ENCODE measurements around the gene COX6B2. TPM values are rescaled to one million over a fixed set of nuclear protein-coding genes. Genes with fewer than 3 reads are reported as not detected.

Gene COX6B2
- total and polyA plus RNA-seq, 3 experiments from 2014 or later: not detected

GRCh38 chr19:55346725-55347441 is 7.6 kb downstream of the COX6B2 start:
- Histone ChIP-seq H3K27me3 (ENCODE audit: insufficient read depth, low read length, poor library complexity, severe bottlenecking) (peaks cover 5% of the 10 kb centered on the region), H3K4me3 (ENCODE audit: low read length) (no peak overlapping the region), H3K27ac (ENCODE audit: low read depth, low read length) (no peak overlapping the region), H3K36me3 (ENCODE audit: insufficient read depth, low read length) (no peaks in the 10 kb centered on the region), H3K9me3 (ENCODE audit: low read length) (no peaks in the 10 kb centered on the region), H3K4me1 (ENCODE audit: insufficient read depth, low read length) (no peaks in the 10 kb centered on the region)
- ChIA-PET POLR2A (no interaction called here), CTCF (no interaction called here)
- H3K4me1 Mint-ChIP-seq: peaks cover 0 to 10% (median 7%) of the 10 kb centered on the region in 3 donors
- H3K9me3 Mint-ChIP-seq: no peaks in the 10 kb centered on the region
- H3K27me3 Mint-ChIP-seq: peaks cover 11 to 18% of the 10 kb centered on the region in 2 donors
- DNase-seq: no peak
- no peak overlapping the region for H3K27ac Mint-ChIP-seq
- no peak overlapping the region for H3K4me3 Mint-ChIP-seq
- H3K36me3 Mint-ChIP-seq: peaks cover 0 to 16% (median 2%) of the 10 kb centered on the region in 3 donors

GRCh38 chr19:55345818-55346724 is 8.4 kb downstream of the COX6B2 start:
- ChIA-PET POLR2A (no interaction called here), CTCF (interaction anchor here (1.1 kb wide), 1 partner anchor 44 kb away, joined by 3 read pairs; no protein-coding TSS in a partner anchor)
- Mint-ChIP-seq H3K27me3 (peaks cover 8 to 10% of the 10 kb centered on the region in 2 donors), H3K4me1 (peaks cover 6 to 9% (median 7%) of the 10 kb centered on the region in 3 donors), H3K36me3 (peaks cover 0 to 18% (median 2%) of the 10 kb centered on the region in 3 donors), H3K27ac (no peak overlapping the region), H3K9me3 (no peaks in the 10 kb centered on the region), H3K4me3 (peak overlapping the region in 1 of 7 donors; percentile 27)
- Histone ChIP-seq H3K4me3 (ENCODE audit: low read length) (no peak overlapping the region), H3K27ac (ENCODE audit: low read depth, low read length) (no peak overlapping the region), H3K27me3 (ENCODE audit: insufficient read depth, low read length, poor library complexity, severe bottlenecking) (no peaks in the 10 kb centered on the region), H3K9me3 (ENCODE audit: low read length) (no peaks in the 10 kb centered on the region), H3K36me3 (ENCODE audit: insufficient read depth, low read length) (no peaks in the 10 kb centered on the region), H3K4me1 (ENCODE audit: insufficient read depth, low read length) (peaks cover 6% of the 10 kb centered on the region)
- DNase-seq: no peak

GRCh38 chr19:55345101-55345817 is 9.3 kb downstream of the COX6B2 start:
- Mint-ChIP-seq H3K4me3 (no peak overlapping the region), H3K27me3 (peaks cover 2 to 3% of the 10 kb centered on the region in 2 donors), H3K9me3 (no peaks in the 10 kb centered on the region), H3K27ac (no peak overlapping the region), H3K36me3 (peaks cover 0 to 18% (median 2%) of the 10 kb centered on the region in 3 donors), H3K4me1 (peaks cover 11 to 15% (median 12%) of the 10 kb centered on the region in 3 donors)
- Histone ChIP-seq H3K4me1 (ENCODE audit: insufficient read depth, low read length) (peaks cover 13% of the 10 kb centered on the region), H3K36me3 (ENCODE audit: insufficient read depth, low read length) (no peaks in the 10 kb centered on the region), H3K27me3 (ENCODE audit: insufficient read depth, low read length, poor library complexity, severe bottlenecking) (no peaks in the 10 kb centered on the region), H3K4me3 (ENCODE audit: low read length) (no peak overlapping the region), H3K27ac (ENCODE audit: low read depth, low read length) (no peak overlapping the region), H3K9me3 (ENCODE audit: low read length) (no peaks in the 10 kb centered on the region)
- POLR2A ChIA-PET: no interaction called here
- CTCF ChIA-PET: interaction anchor here (1.1 kb wide), 1 partner anchor 44 kb away, joined by 3 read pairs; no protein-coding TSS in a partner anchor
- no peak for DNase-seq

GRCh38 chr19:55344444-55344843 is 10.1 kb downstream of the COX6B2 start:
- no peak for DNase-seq
- no peak overlapping the region for H3K27ac ChIP-seq (ENCODE audit: low read depth, low read length)
- ChIA-PET CTCF (no interaction called here), POLR2A (no interaction called here)
- Mint-ChIP-seq H3K9me3 (no peaks in the 10 kb centered on the region), H3K27ac (no peak overlapping the region), H3K4me1 (peaks cover 14 to 19% (median 19%) of the 10 kb centered on the region in 3 donors), H3K4me3 (no peak overlapping the region), H3K36me3 (peaks cover 0 to 19% (median 2%) of the 10 kb centered on the region in 3 donors), H3K27me3 (peaks cover 0 to 6% of the 10 kb centered on the region in 2 donors)
- no peaks in the 10 kb centered on the region for H3K27me3 ChIP-seq (ENCODE audit: insufficient read depth, low read length, poor library complexity, severe bottlenecking)
- no peaks in the 10 kb centered on the region for H3K36me3 ChIP-seq (ENCODE audit: insufficient read depth, low read length)
- peaks cover 16% of the 10 kb centered on the region for H3K4me1 ChIP-seq (ENCODE audit: insufficient read depth, low read length)
- no peaks in the 10 kb centered on the region for H3K9me3 ChIP-seq (ENCODE audit: low read length)
- H3K4me3 ChIP-seq (ENCODE audit: low read length): no peak overlapping the region

GRCh38 chr19:55341595-55342531 is 12.7 kb downstream of the COX6B2 start:
- no peaks in the 10 kb centered on the region for H3K36me3 ChIP-seq (ENCODE audit: insufficient read depth, low read length)
- DNase-seq: no peak
- H3K27me3 Mint-ChIP-seq: peaks cover 4 to 11% of the 10 kb centered on the region in 2 donors
- H3K36me3 Mint-ChIP-seq: peaks cover 0 to 22% (median 2%) of the 10 kb centered on the region in 3 donors
- H3K9me3 Mint-ChIP-seq: peaks cover 0 to 3% (median 0%) of the 10 kb centered on the region in 5 donors
- H3K9me3 ChIP-seq (ENCODE audit: low read length): no peaks in the 10 kb centered on the region
- H3K27me3 ChIP-seq (ENCODE audit: insufficient read depth, low read length, poor library complexity, severe bottlenecking): no peaks in the 10 kb centered on the region
- no peak overlapping the region for H3K4me3 ChIP-seq (ENCODE audit: low read length)
- ChIA-PET CTCF (no interaction called here), POLR2A (no interaction called here)
- H3K4me3 Mint-ChIP-seq: peak overlapping the region in 6 of 7 donors; percentile 28 to 73 (median 36)
- peak overlapping the region; percentile 24 for H3K27ac ChIP-seq (ENCODE audit: low read depth, low read length)
- H3K4me1 ChIP-seq (ENCODE audit: insufficient read depth, low read length): peaks cover 24% of the 10 kb centered on the region
- peak overlapping the region in 5 of 8 donors; percentile 19 to 85 (median 82) for H3K27ac Mint-ChIP-seq
- H3K4me1 Mint-ChIP-seq: peaks cover 21 to 29% (median 27%) of the 10 kb centered on the region in 3 donors

- Mint-ChIP-seq H3K36me3 (peaks cover 0 to 22% (median 2%) of the 10 kb centered on the region in 3 donors), H3K4me3 (peak overlapping the region; percentile 79 to 97 (median 89)), H3K9me3 (peaks cover 0 to 3% (median 0%) of the 10 kb centered on the region in 5 donors), H3K4me1 (peaks cover 21 to 29% (median 27%) of the 10 kb centered on the region in 3 donors), H3K27me3 (peaks cover 8 to 13% of the 10 kb centered on the region in 2 donors), H3K27ac (peak overlapping the region in 6 of 8 donors; percentile 65 to 99 (median 94))
- no peaks in the 10 kb centered on the region for H3K9me3 ChIP-seq (ENCODE audit: low read length)
- peak overlapping the region; percentile 77 for H3K4me3 ChIP-seq (ENCODE audit: low read length)
- H3K4me1 ChIP-seq (ENCODE audit: insufficient read depth, low read length): peaks cover 24% of the 10 kb centered on the region
- ChIA-PET POLR2A (no interaction called here), CTCF (no interaction called here)
- no peaks in the 10 kb centered on the region for H3K27me3 ChIP-seq (ENCODE audit: insufficient read depth, low read length, poor library complexity, severe bottlenecking)
- H3K36me3 ChIP-seq (ENCODE audit: insufficient read depth, low read length): no peaks in the 10 kb centered on the region
- H3K27ac ChIP-seq (ENCODE audit: low read depth, low read length): peak overlapping the region; percentile 95
- DNase-seq: peak in 4 of 5 donors; percentile 17 to 42 (median 32)
Observed at GRCh38 chr19:55341171-55341588, 13.3 kb downstream of the COX6B2 start.

GRCh38 chr19:55340784-55341147 is 13.8 kb downstream of the COX6B2 start:
- Mint-ChIP-seq H3K36me3 (peaks cover 0 to 22% (median 2%) of the 10 kb centered on the region in 3 donors), H3K9me3 (peaks cover 0 to 3% (median 0%) of the 10 kb centered on the region in 5 donors), H3K4me1 (peaks cover 21 to 29% (median 27%) of the 10 kb centered on the region in 3 donors), H3K27ac (peak overlapping the region in 7 of 8 donors; percentile 87 to 99 (median 94)), H3K4me3 (peak overlapping the region; percentile 79 to 97 (median 89)), H3K27me3 (peaks cover 8 to 15% of the 10 kb centered on the region in 2 donors)
- no peak for DNase-seq
- ChIA-PET POLR2A (no interaction called here), CTCF (no interaction called here)
- H3K9me3 ChIP-seq (ENCODE audit: low read length): no peaks in the 10 kb centered on the region
- H3K4me1 ChIP-seq (ENCODE audit: insufficient read depth, low read length): peaks cover 24% of the 10 kb centered on the region
- peak overlapping the region; percentile 95 for H3K27ac ChIP-seq (ENCODE audit: low read depth, low read length)
- H3K4me3 ChIP-seq (ENCODE audit: low read length): peak overlapping the region; percentile 77
- no peaks in the 10 kb centered on the region for H3K27me3 ChIP-seq (ENCODE audit: insufficient read depth, low read length, poor library complexity, severe bottlenecking)
- H3K36me3 ChIP-seq (ENCODE audit: insufficient read depth, low read length): no peaks in the 10 kb centered on the region

All from CD8-positive, alpha-beta memory T cell (primary cell).